Spleen (tissue), 11 donors: Measurements from ENCODE around the gene ZFPL1. TPM values are rescaled to one million over a fixed set of nuclear protein-coding genes. Genes with fewer than 3 reads are reported as not detected.

Experiments used
- DNase-seq: peaks from one replicate; pipeline ENCODE4 v3.0.0-alpha.2; 2020
- H3K27ac ChIP-seq, 8 donors: fragments of 200-600 bp; sonication (generic) in 7 of 8; 1 replicate in 4 of 8; 2 replicates in 4 of 8; pipeline versions ENCODE4 v1.5.0 to v1.8.0; 2016 to 2021; ENCODE audit warnings: inconsistent platforms in 4 of 8, mild to moderate bottlenecking in 4 of 8, moderate library complexity in 1 of 8
- H3K27me3 ChIP-seq, 7 donors: fragments of 200-600 bp; sonication (generic) in 6 of 7; replicated peaks in 1 of 7; 1 replicate in 4 of 7; 2 replicates in 3 of 7; pipeline versions ENCODE4 v1.5.0 to v1.8.0; 2016 to 2021; ENCODE audit warnings: inconsistent platforms in 3 of 7, mild to moderate bottlenecking in 1 of 7
- H3K36me3 ChIP-seq, 6 donors: fragments of 200-600 bp; sonication (generic) in 5 of 6; 1 replicate in 4 of 6; 2 replicates in 2 of 6; pipeline versions ENCODE4 v1.5.0 to v1.8.0; 2016 to 2021; ENCODE audit warnings: inconsistent platforms in 2 of 6
- H3K4me1 ChIP-seq, 6 donors: fragments of 200-600 bp; sonication (generic) in 5 of 6; 1 replicate in 3 of 6; 2 replicates in 3 of 6; pipeline versions ENCODE4 v1.5.0 to v1.8.0; 2016 to 2021; ENCODE audit warnings: inconsistent platforms in 3 of 6
- H3K4me3 ChIP-seq, 8 donors: fragments of 200-600 bp; sonication (generic) in 7 of 8; 1 replicate in 4 of 8; 2 replicates in 4 of 8; pipeline versions ENCODE4 v1.5.0 to v1.8.0; 2016 to 2021; ENCODE audit warnings: inconsistent platforms in 4 of 8, mild to moderate bottlenecking in 4 of 8, moderate library complexity in 2 of 8
- H3K9me3 ChIP-seq, 8 donors: fragments of 200-600 bp; sonication (generic) in 7 of 8; 1 replicate in 4 of 8; 2 replicates in 4 of 8; pipeline versions ENCODE4 v1.5.0 to v1.8.0; 2016 to 2021; ENCODE audit warnings: inconsistent platforms in 4 of 8
- CTCF ChIP-seq, 11 experiments: fragments of 200-600 bp in 7 of 11; fragments of 450-650 bp in 4 of 11; sonication (generic) in 4 of 11; IDR thresholded peaks in 8 of 11; conservative IDR thresholded peaks in 3 of 11; 1 replicate in 7 of 11; 2 replicates in 4 of 11; pipeline versions ENCODE4 v1.4.0 to v1.8.0; 2016 to 2021; ENCODE audit warnings: antibody characterized with exemption in 11 of 11, inconsistent platforms in 4 of 11, mild to moderate bottlenecking in 1 of 11
- POLR2A ChIP-seq, 3 donors: fragments of 450-650 bp; IDR thresholded peaks; one replicate each; pipeline ENCODE4 v1.5.1; 2017; ENCODE audit warnings: antibody characterized with exemption in 3 of 3, mild to moderate bottlenecking in 1 of 3
- POLR2AphosphoS5 ChIP-seq, 3 donors: sonication (generic); formaldehyde crosslinking; IDR thresholded peaks; one replicate each; pipeline ENCODE4 v1.5.1; 2017; ENCODE audit warnings: antibody characterized with exemption in 3 of 3
- WGBS, 5 donors: extraction: QIAGEN DNeasy Blood & Tissue Kit in 3 of 5; methylation state at CpG; one replicate each; pipeline versions ENCODE4 v1.1.5 to v1.1.7; 2013 to 2018; 5-methylcytosine and 5-hydroxymethylcytosine counted together
- intact Hi-C: fragments of 100-400 bp; cut with DNase I; formaldehyde crosslinking; loops from one replicate; pipeline ENCODE4 v1.15.0; 2023; ENCODE audit warnings: low total_unique reads
- polyA plus RNA-seq, 3 donors: library from polyadenylated mRNA; stranded (reverse); fragments of 200-250 nt; gene quantifications; one replicate each; pipeline ENCODE4 v1.2.1, GENCODE V29; 2013
- total RNA-seq, 7 donors: library from RNA; depleted of rRNA in 3 of 7; stranded (reverse); fragments of >200 nt in 3 of 7; fragmentation: NEBNext Ultra II Directional in 4 of 7; extraction: Animal tissue kit (Norgen Biotek cat#: 25700) in 4 of 7; gene quantifications; one replicate each; pipeline versions ENCODE4 v1.1.0 to v1.2.1, GENCODE V29; 2016 to 2021
- donor health status: healthy with polysubstance abuse.
- donor health status: DM: no; HTN: no; CAD: no; lungs with moderate emphysema.
- donor health status: DM: no; HTN: no; CAD: no.
- donor health status: Bipolar disorder and iron deficiency.
- donor health status: healthy.
- donor health status: DM: no; HTN: no; CAD: no.
- donor health status: DM: yes; HTN: yes; CAD: no.

The ZFPL1 gene
- total and polyA plus RNA-seq, 10 donors: 23.5 to 52.0 (median 29.9) TPM

- H3K4me3 ChIP-seq: peak overlapping the region in 7 of 8 donors; percentile 56 to 77 (median 57)
- intact Hi-C loops: no loop called here
Observed at GRCh38 chr11:65113361-65113756, 29.3 kb downstream of the ZFPL1 start.

GRCh38 chr11:65113839-65114238 lies 29.8 kb downstream of the ZFPL1 start:
- H3K4me3 ChIP-seq: peak overlapping the region in 1 of 8 donors; percentile 77
- no peak overlapping the region for H3K27ac ChIP-seq
- peaks cover 0 to 42% (median 28%) of the 10 kb centered on the region in 6 donors for H3K36me3 ChIP-seq
- peak; percentile 35 for DNase-seq
- H3K27me3 ChIP-seq: no peaks in the 10 kb centered on the region
- no peak for TF ChIP-seq POLR2A (IDR thresholded peaks at IDR 0.05)
- peaks cover 43 to 85% (median 68%) of the 10 kb centered on the region in 6 donors for H3K4me1 ChIP-seq
- no peaks in the 10 kb centered on the region for H3K9me3 ChIP-seq
- 77 to 86% (median 80%) methylated on average over 6 of the region's 6 CpGs for WGBS, 5 donors
- intact Hi-C loops: no loop called here

More at GRCh38 chr11:65113361-65113756, 29.3 kb downstream of the ZFPL1 start:
- WGBS, 5 donors: 29 to 50% (median 32%) methylated on average over 14 of the region's 14 CpGs
- peaks cover 0 to 42% (median 28%) of the 10 kb centered on the region in 6 donors for H3K36me3 ChIP-seq
- H3K9me3 ChIP-seq: no peaks in the 10 kb centered on the region
- peaks cover 43 to 80% (median 65%) of the 10 kb centered on the region in 6 donors for H3K4me1 ChIP-seq
- no peak for TF ChIP-seq POLR2A (IDR thresholded peaks at IDR 0.05)
- TF ChIP-seq CTCF (IDR thresholded peaks at IDR 0.05 in 8 of 11, conservative IDR thresholded peaks at IDR 0.05 in 3 of 11): no peak
- TF ChIP-seq POLR2AphosphoS5 (IDR thresholded peaks at IDR 0.05): no peak
- peak overlapping the region in 5 of 8 donors; percentile 35 to 84 (median 77) for H3K27ac ChIP-seq
- no peaks in the 10 kb centered on the region for H3K27me3 ChIP-seq
- no peak for DNase-seq

GRCh38 chr11:65114538-65115171 lies 30.6 kb downstream of the ZFPL1 start:
- Histone ChIP-seq H3K4me1 (peaks cover 43 to 93% (median 71%) of the 10 kb centered on the region in 6 donors), H3K4me3 (no peak overlapping the region), H3K27me3 (no peaks in the 10 kb centered on the region), H3K9me3 (no peaks in the 10 kb centered on the region), H3K27ac (no peak overlapping the region), H3K36me3 (peaks cover 0 to 42% (median 28%) of the 10 kb centered on the region in 6 donors)
- WGBS, 5 donors: 78 to 97% (median 93%) methylated on average over 8 to 11 of the region's 11 CpGs
- TF ChIP-seq CTCF (IDR thresholded peaks at IDR 0.05 in 8 of 11, conservative IDR thresholded peaks at IDR 0.05 in 3 of 11): no peak
- TF ChIP-seq POLR2AphosphoS5 (IDR thresholded peaks at IDR 0.05): peak in 2 of 3 donors; percentile 19 to 55
- intact Hi-C loops: loop anchor here (5.0 kb wide), 1 partner anchor 68 kb away; the partner anchor contains the start of gene CAPN1
- peak; percentile 72 for DNase-seq

- 92 to 96% (median 93%) methylated on average over 14 to 21 of the region's 21 CpGs for WGBS, 5 donors
- H3K4me3 ChIP-seq: peak overlapping the region in 1 of 8 donors; percentile 92
- intact Hi-C loops: loop anchor here (5.0 kb wide), 1 partner anchor 67 kb away; the partner anchor contains the start of gene CAPN1
Observed at GRCh38 chr11:65115361-65116082, 31.5 kb downstream of the ZFPL1 start.

More at GRCh38 chr11:65115361-65116082, 31.5 kb downstream of the ZFPL1 start:
- peaks cover 37 to 93% (median 72%) of the 10 kb centered on the region in 6 donors for H3K4me1 ChIP-seq
- no peak overlapping the region for H3K27ac ChIP-seq
- DNase-seq: peak; percentile 80
- H3K27me3 ChIP-seq: no peaks in the 10 kb centered on the region
- no peak for TF ChIP-seq CTCF (IDR thresholded peaks at IDR 0.05 in 8 of 11, conservative IDR thresholded peaks at IDR 0.05 in 3 of 11)
- no peak for TF ChIP-seq POLR2A (IDR thresholded peaks at IDR 0.05)
- peak in 1 of 3 donors; percentile 45 for TF ChIP-seq POLR2AphosphoS5 (IDR thresholded peaks at IDR 0.05)
- H3K9me3 ChIP-seq: no peaks in the 10 kb centered on the region
- H3K36me3 ChIP-seq: peaks cover 0 to 47% (median 33%) of the 10 kb centered on the region in 6 donors
